Fibroblast of the aortic adventitia (primary cell): Measurements from ENCODE around the gene GLS2. TPM values are rescaled to one million over a fixed set of nuclear protein-coding genes. Genes with fewer than 3 reads are reported as not detected.
"Not testable (repeated sequence)": the region's sequence is repeated elsewhere in the genome, so short reads cannot be mapped to it uniquely, and the experiment has no call there.

Experiments used
- DNase-seq: peaks from one replicate; pipeline ENCODE4 v3.0.0-alpha.2; 2010; ENCODE audit warnings: low read depth
- H3K4me3 ChIP-seq: 2 replicates; pipeline ENCODE4 v1.5.1; 2011; ENCODE audit warnings: low read depth, mild to moderate bottlenecking, control low read depth, low read length, moderate library complexity
- total RNA-seq: library from RNA; depleted of rRNA; stranded (reverse); fragments of >200 nt; gene quantifications from 2 replicates; pipeline ENCODE4 v1.2.3, GENCODE V29; 2012; ENCODE audit warnings: low replicate concordance
- TF ChIP-seq, protein P1 (sequence below): IDR thresholded peaks from 2 replicates; pipeline ENCODE4 v1.5.1; 2011; ENCODE audit warnings: mild to moderate bottlenecking, low read length, control low read depth, inconsistent platforms; ENCODE audit not compliant: insufficient read depth

Gene GLS2
- total RNA-seq, 1 donor, result 0.36 TPM

DNA sequence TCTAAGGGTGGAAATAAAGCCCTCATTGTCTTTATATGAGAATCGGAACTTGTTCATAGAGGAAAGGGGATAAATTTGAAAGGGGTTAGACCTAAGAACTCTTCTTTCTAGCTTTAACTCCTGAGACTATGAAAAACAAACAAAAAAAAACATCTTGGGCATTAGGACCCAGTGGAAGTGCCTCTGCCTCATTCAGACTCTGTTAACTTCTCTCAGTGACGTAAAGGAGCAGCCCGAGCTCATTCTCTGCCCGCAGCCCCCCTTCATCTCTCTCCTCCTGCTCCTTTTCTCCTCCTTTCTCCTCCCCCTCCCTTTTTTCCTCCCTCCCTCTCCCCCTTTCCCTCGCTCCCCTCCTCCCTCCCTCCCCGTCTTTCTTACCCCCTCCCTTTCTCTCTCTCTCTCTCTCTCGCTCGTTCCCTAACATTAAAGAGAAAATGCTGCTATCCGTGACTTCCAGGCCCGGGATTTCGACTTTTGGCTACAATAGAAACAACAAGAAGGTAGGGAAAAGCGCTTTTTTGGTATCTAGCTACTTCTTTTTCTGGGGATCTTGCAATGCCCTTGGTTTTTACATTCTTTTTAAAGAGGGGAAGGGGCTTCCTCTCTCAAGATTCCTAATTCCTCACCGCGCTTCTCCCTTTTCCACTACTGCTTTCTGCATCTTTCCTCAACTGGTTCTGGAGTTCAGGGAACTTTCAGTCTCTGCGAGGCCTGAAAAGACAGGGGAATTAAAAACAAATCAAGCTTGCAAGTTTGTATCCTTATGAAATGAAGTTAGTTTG lies 33.8 kb upstream of the GLS2 start, which contains the start of gene RBMS2:
RBMS2 (plus strand) TSS at position 231 of the 782 bp plus-strand sequence; CDS start at position 435, 204 bp downstream.
- peak within 1 kb of the TSS; percentile 77 for H3K4me3 ChIP-seq
- peak; percentile 95 for DNase-seq
- TF ChIP-seq, protein P1, sequence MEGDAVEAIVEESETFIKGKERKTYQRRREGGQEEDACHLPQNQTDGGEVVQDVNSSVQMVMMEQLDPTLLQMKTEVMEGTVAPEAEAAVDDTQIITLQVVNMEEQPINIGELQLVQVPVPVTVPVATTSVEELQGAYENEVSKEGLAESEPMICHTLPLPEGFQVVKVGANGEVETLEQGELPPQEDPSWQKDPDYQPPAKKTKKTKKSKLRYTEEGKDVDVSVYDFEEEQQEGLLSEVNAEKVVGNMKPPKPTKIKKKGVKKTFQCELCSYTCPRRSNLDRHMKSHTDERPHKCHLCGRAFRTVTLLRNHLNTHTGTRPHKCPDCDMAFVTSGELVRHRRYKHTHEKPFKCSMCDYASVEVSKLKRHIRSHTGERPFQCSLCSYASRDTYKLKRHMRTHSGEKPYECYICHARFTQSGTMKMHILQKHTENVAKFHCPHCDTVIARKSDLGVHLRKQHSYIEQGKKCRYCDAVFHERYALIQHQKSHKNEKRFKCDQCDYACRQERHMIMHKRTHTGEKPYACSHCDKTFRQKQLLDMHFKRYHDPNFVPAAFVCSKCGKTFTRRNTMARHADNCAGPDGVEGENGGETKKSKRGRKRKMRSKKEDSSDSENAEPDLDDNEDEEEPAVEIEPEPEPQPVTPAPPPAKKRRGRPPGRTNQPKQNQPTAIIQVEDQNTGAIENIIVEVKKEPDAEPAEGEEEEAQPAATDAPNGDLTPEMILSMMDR, result no peak

DNA sequence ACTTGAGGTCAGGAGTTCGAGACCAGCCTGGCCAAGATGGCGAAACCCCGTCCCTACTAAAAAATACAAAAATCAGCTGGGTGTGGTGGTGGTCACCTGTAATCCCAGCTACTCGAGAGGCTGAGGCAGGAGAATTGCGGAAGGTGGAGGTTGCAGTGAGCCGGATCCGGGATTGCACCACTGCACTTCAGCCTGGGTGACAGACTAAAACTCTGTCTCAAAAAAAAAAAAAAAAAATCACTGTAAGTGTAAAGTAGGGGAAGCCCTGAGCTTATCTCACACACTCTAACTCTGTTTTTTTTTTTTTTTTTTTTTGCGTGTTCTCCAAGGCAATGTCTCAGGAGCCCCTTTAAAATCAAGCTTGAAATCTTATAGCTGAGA lies 33.2 kb upstream of the GLS2 start:
- no peak for DNase-seq
- H3K4me3 ChIP-seq, result peak overlapping the region; percentile 56
- TF ChIP-seq, protein P1, result no peak

DNA sequence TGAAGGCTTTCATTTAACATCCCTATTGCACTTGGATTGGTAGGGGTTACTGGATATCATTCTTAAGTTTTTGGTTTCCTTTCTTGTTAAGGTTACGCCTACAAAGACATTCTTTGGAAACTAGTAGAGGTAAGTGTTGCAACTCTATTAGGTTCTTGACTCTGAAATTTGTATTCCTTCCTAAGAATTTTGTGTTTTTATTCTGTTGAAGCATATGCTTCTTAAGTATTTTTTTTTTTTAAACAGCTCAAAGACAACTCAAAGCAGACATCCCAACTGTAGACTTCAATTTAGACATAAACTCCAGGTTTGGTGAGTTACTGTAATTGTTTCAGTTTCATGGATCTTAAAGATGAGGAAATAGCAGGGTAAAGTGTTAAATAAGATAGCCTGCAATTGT lies 32.5 kb upstream of the GLS2 start:
- TF ChIP-seq, protein P1, result no peak
- peak overlapping the region; percentile 1 for H3K4me3 ChIP-seq
- DNase-seq, result peak; percentile 67

DNA sequence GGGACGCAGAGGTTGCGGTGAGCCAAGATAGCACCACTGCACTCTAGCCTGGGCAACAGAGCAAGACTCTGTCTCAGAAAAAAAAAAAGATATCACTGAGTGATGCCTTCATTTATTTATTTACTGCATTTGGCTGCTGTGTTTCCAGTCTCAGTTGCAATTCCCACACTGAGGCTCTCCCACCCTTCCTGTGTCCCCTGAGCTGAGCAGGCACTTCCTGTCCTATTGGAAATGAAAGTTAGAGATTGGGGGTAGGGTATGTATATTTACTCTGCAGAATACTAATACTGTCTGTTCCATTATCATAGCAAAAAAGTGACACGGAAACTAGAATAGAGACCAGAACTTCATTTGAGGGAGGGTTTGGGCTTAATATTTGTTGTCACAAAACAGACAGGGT lies 32.1 kb upstream of the GLS2 start:
- no peak for DNase-seq
- TF ChIP-seq, protein P1, result no peak

DNA sequence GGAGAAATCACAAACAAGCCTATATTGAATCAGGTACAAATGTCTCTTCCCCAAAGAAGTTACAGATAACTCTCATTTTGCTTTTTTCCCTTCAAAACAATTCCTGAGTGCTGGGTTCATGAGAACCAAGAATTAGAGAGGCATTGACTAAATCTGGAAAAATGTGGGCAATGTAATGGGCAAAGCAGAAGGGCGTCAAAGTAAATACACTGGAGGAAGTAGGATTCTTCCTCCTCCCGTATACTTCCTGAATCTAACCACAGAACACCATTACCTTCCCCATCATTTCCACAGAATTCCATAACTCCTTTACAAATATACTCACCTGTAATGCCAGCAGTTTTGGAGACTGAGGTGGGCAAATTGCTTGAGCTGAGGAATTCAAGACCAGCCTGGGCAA lies 30.6 kb upstream of the GLS2 start:
- H3K4me3 ChIP-seq, result no peak overlapping the region
- DNase-seq, result peak; percentile 34
- TF ChIP-seq, protein P1, result no peak

More for the DNA sequence above, 32.1 kb upstream of the GLS2 start:
- peak overlapping the region; percentile 1 for H3K4me3 ChIP-seq

DNA sequence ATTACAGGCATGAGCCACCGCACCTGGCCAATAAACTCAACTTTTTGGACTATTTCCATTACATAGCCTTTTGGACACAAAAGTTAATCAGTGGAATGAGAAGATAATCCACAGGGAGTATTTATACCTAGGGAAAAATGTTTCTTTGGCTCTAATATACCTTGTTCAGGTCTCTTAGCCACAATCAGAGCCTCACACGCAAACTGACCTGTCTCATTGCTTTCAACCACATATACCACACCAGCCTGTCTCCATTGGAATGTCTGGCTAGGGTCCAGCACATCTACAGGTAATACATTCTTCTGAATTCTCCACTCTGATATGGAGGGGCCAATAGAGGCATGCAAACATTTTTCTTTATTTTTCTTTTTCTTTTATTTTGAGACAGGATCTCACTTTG lies 29.9 kb upstream of the GLS2 start:
- no peak for DNase-seq
- TF ChIP-seq, protein P1, result no peak
- no peak overlapping the region for H3K4me3 ChIP-seq

DNA sequence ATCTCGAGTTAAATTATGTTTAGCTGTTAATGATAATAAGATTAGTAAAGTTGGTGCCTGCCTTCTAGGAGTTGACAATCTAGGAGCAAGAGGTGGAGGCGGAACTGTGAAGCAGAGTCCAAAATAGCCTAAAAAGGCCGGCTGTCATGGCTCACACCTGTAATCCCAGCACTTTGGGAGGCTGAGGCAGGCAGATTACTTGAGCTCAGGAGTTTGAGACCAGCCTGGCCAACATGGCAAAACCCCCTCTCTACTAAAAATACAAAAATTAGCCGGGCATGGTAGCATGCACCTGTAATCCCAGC lies 26.0 kb upstream of the GLS2 start:
- not testable (repeated sequence) for DNase-seq, H3K4me3 ChIP-seq
